MM.1S (cell line): ENCODE results near the gene RAB11FIP4.

Source experiments
- EZH2 ChIP-seq: fragments of 300-600 bp; sonication (generic); optimal IDR thresholded peaks from 2 replicates; pipeline ENCODE3; 2017; ENCODE audit warnings: low read depth, mild to moderate bottlenecking, antibody characterized with exemption, low read length, mixed read lengths
- EZH2phosphoT487 ChIP-seq: fragments of 300-600 bp; sonication (generic); IDR thresholded peaks from 2 replicates; pipeline ENCODE4 v1.6.1; 2018; ENCODE audit warnings: antibody characterized with exemption, low read length
- TF ChIP-seq, protein P1 (sequence below): fragments of 300-600 bp; sonication (generic); IDR thresholded peaks from 2 replicates; pipeline ENCODE4 v1.5.1; 2016; ENCODE audit warnings: antibody characterized with exemption, low read length, mixed read lengths

DNA sequence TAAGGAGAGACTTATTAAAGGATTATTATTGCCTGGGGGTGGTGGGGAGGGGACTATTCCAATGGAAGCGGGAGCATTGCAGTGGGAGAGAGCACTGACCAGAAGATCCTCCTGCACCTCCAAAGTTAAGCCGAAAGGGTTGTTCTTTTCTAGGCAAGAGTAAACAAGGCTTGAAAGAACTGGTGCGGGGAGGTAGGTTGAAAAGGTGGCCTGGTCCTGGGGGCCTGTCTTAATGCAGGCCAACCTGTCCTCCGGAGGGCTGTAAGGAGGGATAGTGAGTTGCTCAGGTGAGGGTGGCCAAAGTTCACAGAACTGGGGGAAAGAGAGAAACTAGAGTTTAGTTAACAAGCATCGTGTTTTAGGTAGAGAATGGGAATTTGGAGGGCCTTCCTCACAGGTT, 65.3 kb downstream of the RAB11FIP4 start:
- TF ChIP-seq, protein P1, sequence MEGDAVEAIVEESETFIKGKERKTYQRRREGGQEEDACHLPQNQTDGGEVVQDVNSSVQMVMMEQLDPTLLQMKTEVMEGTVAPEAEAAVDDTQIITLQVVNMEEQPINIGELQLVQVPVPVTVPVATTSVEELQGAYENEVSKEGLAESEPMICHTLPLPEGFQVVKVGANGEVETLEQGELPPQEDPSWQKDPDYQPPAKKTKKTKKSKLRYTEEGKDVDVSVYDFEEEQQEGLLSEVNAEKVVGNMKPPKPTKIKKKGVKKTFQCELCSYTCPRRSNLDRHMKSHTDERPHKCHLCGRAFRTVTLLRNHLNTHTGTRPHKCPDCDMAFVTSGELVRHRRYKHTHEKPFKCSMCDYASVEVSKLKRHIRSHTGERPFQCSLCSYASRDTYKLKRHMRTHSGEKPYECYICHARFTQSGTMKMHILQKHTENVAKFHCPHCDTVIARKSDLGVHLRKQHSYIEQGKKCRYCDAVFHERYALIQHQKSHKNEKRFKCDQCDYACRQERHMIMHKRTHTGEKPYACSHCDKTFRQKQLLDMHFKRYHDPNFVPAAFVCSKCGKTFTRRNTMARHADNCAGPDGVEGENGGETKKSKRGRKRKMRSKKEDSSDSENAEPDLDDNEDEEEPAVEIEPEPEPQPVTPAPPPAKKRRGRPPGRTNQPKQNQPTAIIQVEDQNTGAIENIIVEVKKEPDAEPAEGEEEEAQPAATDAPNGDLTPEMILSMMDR: no peak
- no peak for TF ChIP-seq EZH2
- TF ChIP-seq EZH2phosphoT487: no peak
